Medulla oblongata (tissue), 1 donor: ENCODE data around the gene SPINK7.
"Not testable (repeated sequence)": the region's sequence is repeated elsewhere in the genome, so short reads cannot be mapped to it uniquely, and the experiment has no call there.

Experiments
- DNase-seq: peaks from one replicate; pipeline ENCODE4 v3.0.0-alpha.2; 2015; ENCODE audit errors: extremely low spot score

SPINK7 gene

GRCh38 chr5:148312153-148312552 is at the start of gene SPINK7:
TSS of gene SPINK7 (plus strand) at chr5:148312423. CDS start at chr5:148312484, 61 bp downstream.
- DNase-seq = no peak

GRCh38 chr5:148267962-148268361 is 44.3 kb upstream of the SPINK7 start:
- DNase-seq = no peak

GRCh38 chr5:148268566-148268965 is 43.7 kb upstream of the SPINK7 start, which contains the start of gene SPINK13:
TSS of gene SPINK13 (plus strand) at chr5:148268794. CDS start at chr5:148270073, 1,279 bp downstream.
- no peak for DNase-seq

GRCh38 chr5:148275129-148275528 is 37.1 kb upstream of the SPINK7 start:
- DNase-seq = not testable (repeated sequence)

- DNase-seq = not testable (repeated sequence)
Measured at GRCh38 chr5:148280893-148281292, 31.3 kb upstream of the SPINK7 start.

GRCh38 chr5:148281336-148281735 is 30.9 kb upstream of the SPINK7 start:
- DNase-seq = not testable (repeated sequence)

GRCh38 chr5:148290271-148291195 is 21.7 kb upstream of the SPINK7 start:
- peak; percentile 36 for DNase-seq

- no peak for DNase-seq
Measured at GRCh38 chr5:148297731-148298130, 14.5 kb upstream of the SPINK7 start.

- no peak for DNase-seq
Measured at GRCh38 chr5:148306446-148306845, 5.8 kb upstream of the SPINK7 start.

GRCh38 chr5:148309019-148309418 is 3.2 kb upstream of the SPINK7 start:
- DNase-seq = no peak

- no peak for DNase-seq
Measured at GRCh38 chr5:148309746-148310145, 2.5 kb upstream of the SPINK7 start.

- DNase-seq = no peak
Measured at GRCh38 chr5:148311484-148311883, 739 bp upstream of the SPINK7 start.

- DNase-seq = no peak
Measured at GRCh38 chr5:148314187-148314586, 2.0 kb downstream of the SPINK7 start.

GRCh38 chr5:148314731-148315130 is 2.5 kb downstream of the SPINK7 start:
- DNase-seq = no peak

- not testable (repeated sequence) for DNase-seq
Measured at GRCh38 chr5:148320011-148320963, 8.1 kb downstream of the SPINK7 start.

GRCh38 chr5:148333262-148333849 is 21.1 kb downstream of the SPINK7 start:
- DNase-seq = no peak

- no peak for DNase-seq
Measured at GRCh38 chr5:148335259-148335658, 23.0 kb downstream of the SPINK7 start, which contains the start of gene SPINK9. TSS of gene SPINK9 (plus strand) at chr5:148335559. CDS start at chr5:148335614, 55 bp downstream.

- DNase-seq = peak; percentile 25
Measured at GRCh38 chr5:148336704-148337435, 24.6 kb downstream of the SPINK7 start.

GRCh38 chr5:148342371-148343045 is 30.3 kb downstream of the SPINK7 start:
- DNase-seq = no peak

- no peak for DNase-seq
Measured at GRCh38 chr5:148343046-148343407, 30.8 kb downstream of the SPINK7 start.
